ENCODE measurements around the gene CSNK2B. TPM values are rescaled to one million over a fixed set of nuclear protein-coding genes. Genes with fewer than 3 reads are reported as not detected.
A peak's percentile ranks its signal among the peaks of the same experiment; 100 is the strongest.

The CSNK2B gene
- total RNA-seq, 1 donor from 2014 or later, result 126 TPM

DNA sequence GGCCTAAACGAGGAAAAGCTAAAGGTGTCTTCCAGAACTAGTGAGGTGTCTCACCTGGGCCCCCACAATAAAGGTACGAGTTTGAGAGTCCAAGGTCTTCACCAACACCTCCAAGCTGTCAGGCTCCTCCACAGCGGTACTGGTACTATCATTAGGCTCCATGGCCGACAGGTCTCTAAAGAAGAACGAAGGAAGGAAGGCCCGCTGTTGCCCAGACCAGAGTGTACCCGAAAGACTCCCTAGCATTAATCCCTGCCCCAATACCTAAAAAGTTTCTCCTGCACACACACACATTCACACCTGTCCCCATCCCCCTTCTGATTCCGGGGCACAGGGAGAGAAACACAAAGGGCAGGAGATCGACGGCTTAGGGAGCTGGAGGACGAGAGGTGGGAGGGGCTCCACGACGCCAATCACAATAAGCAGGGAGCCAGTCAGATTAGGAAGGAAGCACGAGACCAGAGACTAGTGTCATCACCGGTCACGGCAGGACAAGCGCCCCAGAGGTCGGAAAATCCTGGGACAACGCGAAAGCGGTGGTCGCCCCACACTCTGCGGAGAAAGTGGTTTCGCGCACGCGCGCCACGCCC, 14.2 kb upstream of the CSNK2B start:
- Histone ChIP-seq H3K4me1 (peaks cover 11% of the 10 kb centered on the region), H3K79me2 (ENCODE audit: low read depth) (peaks cover 48% of the 10 kb centered on the region)
- H3K27me3 Mint-ChIP-seq (ENCODE audit: insufficient read depth, low read depth), result peaks cover 10% of the 10 kb centered on the region

DNA sequence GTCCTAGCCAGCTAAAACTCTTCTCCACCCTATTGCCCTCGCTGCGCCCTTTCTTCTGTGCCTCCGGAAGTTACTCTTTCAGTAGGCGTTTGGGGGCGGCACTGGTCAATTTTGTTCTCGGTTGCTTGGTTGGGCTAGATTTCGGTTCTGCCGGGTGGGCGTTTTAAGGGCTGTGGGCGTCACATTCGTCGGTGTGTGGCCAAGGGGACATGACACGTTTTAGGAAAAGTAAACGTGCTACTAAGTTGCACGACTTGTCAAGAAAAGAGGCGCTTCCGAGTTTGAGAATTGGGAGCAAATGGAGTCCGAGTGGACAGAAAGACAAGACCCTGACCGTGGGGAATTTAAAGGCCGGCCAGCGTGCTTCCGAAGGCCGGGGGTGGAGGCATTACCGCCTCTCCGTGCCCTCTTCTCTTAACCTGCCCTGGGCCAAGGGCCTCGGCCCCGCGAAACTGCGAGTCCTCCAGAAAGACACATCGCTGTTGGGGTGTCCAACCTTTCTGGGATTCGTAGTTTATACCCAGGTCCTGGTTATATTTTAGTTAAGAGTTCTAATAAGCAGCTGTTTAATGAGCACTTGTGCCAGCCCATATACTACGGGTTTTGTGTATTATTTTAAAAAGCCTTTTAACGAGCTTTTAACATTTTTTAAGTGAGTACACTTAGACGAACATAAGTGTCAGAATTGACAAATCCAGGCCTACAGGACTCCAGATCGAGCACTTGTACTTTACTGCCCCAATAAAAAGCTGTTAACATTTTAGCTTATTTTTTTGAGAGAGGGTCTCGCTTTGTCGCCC, 12.8 kb upstream of the CSNK2B start:
- peak overlapping the region; percentile 98 for H3K27ac ChIP-seq
- H3K4me3 ChIP-seq, result peak overlapping the region; percentile 85
- H3K36me3 ChIP-seq, result peaks cover 5% of the 10 kb centered on the region
- H3K27ac Mint-ChIP-seq, result peak overlapping the region; percentile 100
- peaks cover 39% of the 10 kb centered on the region for H3F3A ChIP-seq (ENCODE audit: low read depth)
- TF ChIP-seq EZH2phosphoT487 (IDR thresholded peaks at IDR 0.05) (no peak), EZH2 (IDR thresholded peaks at IDR 0.05) (peak; percentile 25)
- TF ChIP-seq, protein P1, sequence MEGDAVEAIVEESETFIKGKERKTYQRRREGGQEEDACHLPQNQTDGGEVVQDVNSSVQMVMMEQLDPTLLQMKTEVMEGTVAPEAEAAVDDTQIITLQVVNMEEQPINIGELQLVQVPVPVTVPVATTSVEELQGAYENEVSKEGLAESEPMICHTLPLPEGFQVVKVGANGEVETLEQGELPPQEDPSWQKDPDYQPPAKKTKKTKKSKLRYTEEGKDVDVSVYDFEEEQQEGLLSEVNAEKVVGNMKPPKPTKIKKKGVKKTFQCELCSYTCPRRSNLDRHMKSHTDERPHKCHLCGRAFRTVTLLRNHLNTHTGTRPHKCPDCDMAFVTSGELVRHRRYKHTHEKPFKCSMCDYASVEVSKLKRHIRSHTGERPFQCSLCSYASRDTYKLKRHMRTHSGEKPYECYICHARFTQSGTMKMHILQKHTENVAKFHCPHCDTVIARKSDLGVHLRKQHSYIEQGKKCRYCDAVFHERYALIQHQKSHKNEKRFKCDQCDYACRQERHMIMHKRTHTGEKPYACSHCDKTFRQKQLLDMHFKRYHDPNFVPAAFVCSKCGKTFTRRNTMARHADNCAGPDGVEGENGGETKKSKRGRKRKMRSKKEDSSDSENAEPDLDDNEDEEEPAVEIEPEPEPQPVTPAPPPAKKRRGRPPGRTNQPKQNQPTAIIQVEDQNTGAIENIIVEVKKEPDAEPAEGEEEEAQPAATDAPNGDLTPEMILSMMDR (IDR thresholded peaks at IDR 0.05), result peak; percentile 26
- H3K27me3 ChIP-seq, result no peaks in the 10 kb centered on the region
- H3K9me3 ChIP-seq (ENCODE audit: low read depth), result no peaks in the 10 kb centered on the region
- H3K9me3 Mint-ChIP-seq, result no peaks in the 10 kb centered on the region
- H3K4me1 ChIP-seq, result peaks cover 11% of the 10 kb centered on the region
- peak overlapping the region; percentile 99 for H3K4me3 Mint-ChIP-seq
- peaks cover 11% of the 10 kb centered on the region for H3K27me3 Mint-ChIP-seq (ENCODE audit: insufficient read depth, low read depth)
- peaks cover 41% of the 10 kb centered on the region for H3K4me1 Mint-ChIP-seq
- H2AFZ ChIP-seq (replicated peaks), result peak overlapping the region; percentile 69
- peaks cover 34% of the 10 kb centered on the region for H3K36me3 Mint-ChIP-seq
- H3K79me2 ChIP-seq (ENCODE audit: low read depth), result peaks cover 55% of the 10 kb centered on the region
- DNase-seq (ENCODE audit: low spot score), result peak; percentile 96
- H3K9ac ChIP-seq, result peak overlapping the region; percentile 82
- peak overlapping the region; percentile 88 for H3K4me2 ChIP-seq
- H4K20me1 ChIP-seq (ENCODE audit: low read depth), result peaks cover 18% of the 10 kb centered on the region

More for the DNA sequence above, 14.2 kb upstream of the CSNK2B start:
- peak overlapping the region; percentile 88 for H3K4me2 ChIP-seq
- peak; percentile 90 for DNase-seq (ENCODE audit: low spot score)
- TF ChIP-seq, protein P1 (IDR thresholded peaks at IDR 0.05), result no peak
- TF ChIP-seq EZH2phosphoT487 (IDR thresholded peaks at IDR 0.05), result no peak
- TF ChIP-seq EZH2 (IDR thresholded peaks at IDR 0.05), result no peak
- H3K36me3 ChIP-seq, result peaks cover 5% of the 10 kb centered on the region
- peak overlapping the region; percentile 69 for H2AFZ ChIP-seq (replicated peaks)
- H3F3A ChIP-seq (ENCODE audit: low read depth), result peaks cover 39% of the 10 kb centered on the region
- Mint-ChIP-seq H3K9me3 (no peaks in the 10 kb centered on the region), H3K36me3 (peaks cover 37% of the 10 kb centered on the region), H3K4me1 (peaks cover 33% of the 10 kb centered on the region), H3K27ac (peak overlapping the region; percentile 98), H3K4me3 (peak overlapping the region; percentile 99)
- H3K27me3 ChIP-seq, result no peaks in the 10 kb centered on the region
- peak overlapping the region; percentile 85 for H3K4me3 ChIP-seq
- H3K9me3 ChIP-seq (ENCODE audit: low read depth), result no peaks in the 10 kb centered on the region
- H3K27ac ChIP-seq, result peak overlapping the region; percentile 98
- peaks cover 18% of the 10 kb centered on the region for H4K20me1 ChIP-seq (ENCODE audit: low read depth)
- peak overlapping the region; percentile 82 for H3K9ac ChIP-seq

DNA sequence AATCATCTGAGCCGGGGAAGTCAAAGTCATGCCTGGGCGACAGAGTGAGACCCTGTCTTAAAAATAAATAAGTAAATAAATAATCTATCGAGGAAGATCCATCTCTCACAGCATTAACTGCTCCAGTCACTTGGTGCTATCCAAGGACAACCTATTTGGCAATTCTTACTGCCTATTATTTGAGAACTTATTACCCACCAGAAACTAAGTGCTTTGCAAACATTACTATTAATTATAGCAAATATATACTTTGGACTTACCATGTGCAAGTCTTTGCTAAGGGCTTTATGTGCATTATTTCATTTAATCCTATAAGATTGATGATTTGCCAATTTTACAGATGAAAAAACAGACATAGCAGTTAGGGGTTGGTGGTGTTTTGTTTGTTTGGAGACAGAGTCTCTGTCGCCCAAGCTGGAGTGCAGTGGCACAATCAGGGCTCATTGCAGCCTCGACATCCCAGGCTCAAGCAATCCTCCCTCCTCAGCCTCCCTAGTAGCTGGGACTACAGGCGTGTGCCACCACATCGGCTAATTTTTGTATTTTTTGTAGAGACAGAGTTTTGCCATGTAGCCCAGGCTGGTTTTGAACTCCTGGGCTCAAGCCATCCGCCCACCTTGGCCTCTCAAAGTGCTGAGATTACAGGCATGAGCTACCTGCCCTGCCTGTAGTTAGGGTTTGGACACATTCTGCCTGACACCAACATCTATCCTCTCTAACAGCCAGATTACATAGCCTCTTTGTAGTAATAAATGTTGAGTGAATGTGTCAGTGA, 11.1 kb upstream of the CSNK2B start:
- Histone ChIP-seq H3K4me3 (no peak overlapping the region), H3K27me3 (no peaks in the 10 kb centered on the region), H3F3A (ENCODE audit: low read depth) (peaks cover 39% of the 10 kb centered on the region), H3K9ac (no peak overlapping the region), H3K4me2 (no peak overlapping the region), H3K4me1 (peaks cover 20% of the 10 kb centered on the region), H3K27ac (no peak overlapping the region), H3K9me3 (ENCODE audit: low read depth) (no peaks in the 10 kb centered on the region), H4K20me1 (ENCODE audit: low read depth) (peaks cover 15% of the 10 kb centered on the region), H2AFZ (replicated peaks) (no peak overlapping the region), H3K36me3 (peaks cover 5% of the 10 kb centered on the region), H3K79me2 (ENCODE audit: low read depth) (peaks cover 60% of the 10 kb centered on the region)
- H3K4me1 Mint-ChIP-seq, result peaks cover 50% of the 10 kb centered on the region
- H3K27ac Mint-ChIP-seq, result no peak overlapping the region
- TF ChIP-seq EZH2phosphoT487 (IDR thresholded peaks at IDR 0.05), result no peak
- TF ChIP-seq, protein P1 (IDR thresholded peaks at IDR 0.05), result no peak
- no peak for TF ChIP-seq EZH2 (IDR thresholded peaks at IDR 0.05)
- peaks cover 12% of the 10 kb centered on the region for H3K27me3 Mint-ChIP-seq (ENCODE audit: insufficient read depth, low read depth)
- no peak overlapping the region for H3K4me3 Mint-ChIP-seq
- no peak for DNase-seq (ENCODE audit: low spot score)
- peaks cover 29% of the 10 kb centered on the region for H3K36me3 Mint-ChIP-seq
- no peaks in the 10 kb centered on the region for H3K9me3 Mint-ChIP-seq
